Esophagus squamous epithelium (tissue), 5 donors: ENCODE data around the gene FYTTD1. TPM values are rescaled to one million over a fixed set of nuclear protein-coding genes. Genes with fewer than 3 reads are reported as not detected.

ENCODE experiments used
- DNase-seq: peaks from one replicate; lab custom pipeline; 2025; lab: John Stamatoyannopoulos, UW
- H3K27ac ChIP-seq, 4 donors: fragments of 200-600 bp; sonication (generic); one replicate each; pipeline ENCODE4 v1.5.1; 2016 to 2019; ENCODE audit warnings: mild to moderate bottlenecking in 1 of 4
- H3K27me3 ChIP-seq, 4 donors: fragments of 200-600 bp; sonication (generic); 1 replicate in 3 of 4; 2 replicates in 1 of 4; pipeline versions ENCODE4 v1.5.1 to v1.6.0; 2017 to 2021; ENCODE audit warnings: antibody characterized with exemption in 1 of 4
- H3K36me3 ChIP-seq, 3 donors: fragments of 200-600 bp; sonication (generic); one replicate each; pipeline ENCODE4 v1.5.1; 2016 to 2019
- H3K4me1 ChIP-seq, 3 donors: fragments of 200-600 bp; sonication (generic); one replicate each; pipeline ENCODE4 v1.5.1; 2017 to 2019
- H3K4me3 ChIP-seq, 4 donors: fragments of 200-600 bp; sonication (generic); 1 replicate in 3 of 4; 2 replicates in 1 of 4; pipeline ENCODE4 v1.5.1; 2016 to 2019; ENCODE audit warnings: mild to moderate bottlenecking in 2 of 4, moderate library complexity in 1 of 4
- H3K9me3 ChIP-seq, 3 donors: fragments of 200-600 bp; sonication (generic); one replicate each; pipeline ENCODE4 v1.5.1; 2016 to 2019
- CTCF ChIP-seq, 6 experiments: fragments of 450-650 bp in 4 of 6; fragments of 200-600 bp in 2 of 6; sonication (generic) in 2 of 6; IDR thresholded peaks; one replicate each; pipeline ENCODE4 v1.5.1; 2016 to 2019; ENCODE audit warnings: antibody characterized with exemption in 6 of 6, mild to moderate bottlenecking in 4 of 6, moderate library complexity in 4 of 6
- POLR2A ChIP-seq, 4 donors: fragments of 450-650 bp; IDR thresholded peaks; one replicate each; pipeline ENCODE4 v1.6.1; 2017; ENCODE audit warnings: antibody characterized with exemption in 4 of 4, mild to moderate bottlenecking in 4 of 4, moderate library complexity in 3 of 4
- intact Hi-C: fragments of 100-400 bp; cut with DNase I; formaldehyde crosslinking; loops from one replicate; pipeline ENCODE4 v1.15.0; 2022
- total RNA-seq, 4 donors: library from RNA; depleted of rRNA; stranded (reverse); fragments of >200 nt; gene quantifications; one replicate each; pipeline ENCODE4 v1.1.0, GENCODE V29; 2016
- donor health status: DM: yes; HTN: yes; CAD: no.

The FYTTD1 gene
- total RNA-seq, 4 donors from 2014 or later: 46.4 to 62.0 (median 52.6) TPM

GRCh38 chr3:197836244-197836643, 86.6 kb downstream of the FYTTD1 start:
- Histone ChIP-seq H3K36me3 (peaks cover 5 to 100% (median 20%) of the 10 kb centered on the region in 3 donors), H3K4me1 (no peaks in the 10 kb centered on the region), H3K27me3 (no peaks in the 10 kb centered on the region), H3K27ac (no peak overlapping the region), H3K4me3 (no peak overlapping the region), H3K9me3 (no peaks in the 10 kb centered on the region)
- TF ChIP-seq POLR2A (IDR thresholded peaks at IDR 0.05): no peak
- no peak for TF ChIP-seq CTCF (IDR thresholded peaks at IDR 0.05)
- DNase-seq: no peak
- intact Hi-C loops: no loop called here

Other genes with a start within 250 kb of the FYTTD1 start
- gene BDH1, start 193.9 kb upstream of the FYTTD1 start, total RNA-seq: 10 to 100 TPM; 44.4 to 60.6 (median 52.2) TPM
- 10 to 100 TPM; 26.9 to 44.3 (median 35.0) TPM for gene RUBCN, start 13.0 kb upstream of the FYTTD1 start, total RNA-seq
- gene LRCH3, start 41.4 kb downstream of the FYTTD1 start, total RNA-seq: 100 to 1,000 TPM in 1 of 4 donors, 10 to 100 TPM in 3; 15.0 to 197 (median 23.2) TPM
- gene RPL35A, start 200.3 kb downstream of the FYTTD1 start, total RNA-seq: 100 to 1,000 TPM; 495 to 880 (median 705) TPM
- gene LMLN, start 210.3 kb downstream of the FYTTD1 start, total RNA-seq: 1 to 10 TPM; 3.5 to 5.2 (median 4.4) TPM